Suprapubic skin (tissue), 3 donors: ENCODE measurements around the gene CORO1C.

Source experiments
- POLR2A ChIP-seq, 2 donors: fragments of 450-650 bp; IDR thresholded peaks; one replicate each; pipeline ENCODE4 v1.6.1; 2017; ENCODE audit warnings: antibody characterized with exemption in 2 of 2, mild to moderate bottlenecking in 2 of 2, moderate library complexity in 2 of 2
- TF ChIP-seq, protein P1 (sequence below), 2 donors: fragments of 200-600 bp in 1 of 2; fragments of 450-650 bp in 1 of 2; sonication (generic) in 1 of 2; IDR thresholded peaks; one replicate each; pipeline ENCODE4 v1.5.1; 2016 to 2019; ENCODE audit warnings: antibody characterized with exemption in 2 of 2, mild to moderate bottlenecking in 1 of 2, moderate library complexity in 1 of 2

DNA sequence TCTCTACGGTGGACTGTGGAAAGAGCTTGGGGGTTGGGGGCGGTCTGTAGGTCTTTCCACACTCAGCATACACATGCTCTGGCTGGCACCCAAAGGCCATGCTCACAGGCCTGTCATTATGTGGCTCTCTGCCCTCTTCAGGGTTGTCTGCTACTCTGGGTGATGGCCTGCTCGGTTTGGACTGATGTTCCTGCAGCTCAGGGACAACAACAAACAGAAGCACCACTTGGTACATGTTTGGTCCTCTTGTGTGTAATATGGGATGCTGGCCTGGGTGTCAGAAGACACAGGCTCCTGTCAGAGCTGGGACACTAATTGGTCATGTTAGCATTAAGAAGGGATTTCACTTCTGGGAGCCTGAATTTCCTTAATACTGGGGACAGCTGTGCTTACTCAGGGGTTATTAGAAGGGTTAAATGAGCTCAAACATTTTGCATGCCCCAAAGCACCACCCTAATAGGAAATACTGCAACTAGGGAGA is 64.9 kb downstream of the CORO1C start:
- TF ChIP-seq, protein P1, sequence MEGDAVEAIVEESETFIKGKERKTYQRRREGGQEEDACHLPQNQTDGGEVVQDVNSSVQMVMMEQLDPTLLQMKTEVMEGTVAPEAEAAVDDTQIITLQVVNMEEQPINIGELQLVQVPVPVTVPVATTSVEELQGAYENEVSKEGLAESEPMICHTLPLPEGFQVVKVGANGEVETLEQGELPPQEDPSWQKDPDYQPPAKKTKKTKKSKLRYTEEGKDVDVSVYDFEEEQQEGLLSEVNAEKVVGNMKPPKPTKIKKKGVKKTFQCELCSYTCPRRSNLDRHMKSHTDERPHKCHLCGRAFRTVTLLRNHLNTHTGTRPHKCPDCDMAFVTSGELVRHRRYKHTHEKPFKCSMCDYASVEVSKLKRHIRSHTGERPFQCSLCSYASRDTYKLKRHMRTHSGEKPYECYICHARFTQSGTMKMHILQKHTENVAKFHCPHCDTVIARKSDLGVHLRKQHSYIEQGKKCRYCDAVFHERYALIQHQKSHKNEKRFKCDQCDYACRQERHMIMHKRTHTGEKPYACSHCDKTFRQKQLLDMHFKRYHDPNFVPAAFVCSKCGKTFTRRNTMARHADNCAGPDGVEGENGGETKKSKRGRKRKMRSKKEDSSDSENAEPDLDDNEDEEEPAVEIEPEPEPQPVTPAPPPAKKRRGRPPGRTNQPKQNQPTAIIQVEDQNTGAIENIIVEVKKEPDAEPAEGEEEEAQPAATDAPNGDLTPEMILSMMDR (IDR thresholded peaks at IDR 0.05) = no peak
- TF ChIP-seq POLR2A (IDR thresholded peaks at IDR 0.05) = no peak
